ENCODE results near the gene TRIM62.

TRIM62 gene

GRCh38 chr1:33180911-33181890 is 642 bp downstream of the TRIM62 start:
- DNase-seq (ENCODE audit: low read depth, low spot score) = no peak

DNA sequence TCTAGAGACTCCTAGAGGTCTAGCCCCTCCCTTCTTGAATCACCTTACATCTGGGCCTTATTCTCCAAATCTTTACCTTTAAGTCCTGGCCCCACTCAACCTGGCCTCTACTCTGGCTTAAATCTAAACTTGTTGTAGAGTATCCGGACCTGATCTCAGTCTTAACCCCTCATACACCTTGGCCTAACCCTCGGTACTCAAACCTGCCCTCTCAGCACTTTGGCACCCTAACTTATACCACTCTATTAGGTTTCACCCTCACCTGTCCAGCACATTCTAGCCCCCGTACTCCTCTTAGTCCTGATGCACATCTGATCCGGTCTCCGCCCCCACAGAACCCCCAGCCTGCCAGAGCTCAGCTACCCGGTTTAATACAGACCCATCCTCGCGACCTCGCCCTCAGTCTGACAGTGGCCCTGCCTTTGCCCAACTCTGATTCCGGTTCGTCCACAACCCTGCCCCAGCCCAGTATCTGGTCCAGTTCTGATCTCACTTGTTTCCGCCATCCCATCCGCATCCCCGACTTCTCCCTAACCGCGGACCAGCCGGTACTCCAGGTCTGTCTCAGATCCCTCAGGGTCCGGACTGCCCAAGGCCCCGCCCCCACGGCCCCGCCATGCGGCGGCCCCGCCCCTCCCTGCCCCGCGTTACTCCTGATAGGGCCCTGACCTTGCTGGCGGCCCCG is 1.5 kb downstream of the TRIM62 start:
- no peak for DNase-seq (ENCODE audit: low read depth, low spot score)

DNA sequence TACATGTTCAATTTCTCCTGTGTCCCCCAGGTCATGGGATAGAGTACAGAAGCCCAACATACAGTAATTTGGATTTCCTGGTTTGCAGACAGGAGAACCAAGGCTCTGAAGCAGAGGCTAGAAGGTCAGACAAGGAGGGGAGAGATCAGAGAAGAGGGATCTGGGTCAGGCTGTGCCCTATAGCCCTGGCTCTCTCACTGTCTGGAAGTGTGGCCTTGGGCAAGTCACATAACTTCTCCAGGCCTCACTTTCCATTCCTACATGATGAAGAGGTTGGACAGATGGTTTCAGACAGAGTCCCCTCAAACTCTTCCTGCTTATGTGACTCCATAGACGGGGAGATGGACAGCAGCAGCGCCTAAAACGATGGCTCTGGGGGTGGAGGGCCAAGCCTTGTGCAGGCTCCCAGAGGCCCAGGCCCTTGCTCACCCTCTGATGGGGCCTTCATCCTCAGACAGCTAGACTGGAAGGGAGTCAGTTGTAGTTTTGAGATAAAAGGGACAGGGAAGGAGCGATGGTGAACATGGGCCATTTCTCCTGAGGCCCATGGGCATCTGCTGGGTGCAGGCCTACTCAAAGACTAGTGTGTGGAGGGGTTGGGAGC is 2.9 kb downstream of the TRIM62 start:
- DNase-seq (ENCODE audit: low read depth, low spot score) = no peak

DNA sequence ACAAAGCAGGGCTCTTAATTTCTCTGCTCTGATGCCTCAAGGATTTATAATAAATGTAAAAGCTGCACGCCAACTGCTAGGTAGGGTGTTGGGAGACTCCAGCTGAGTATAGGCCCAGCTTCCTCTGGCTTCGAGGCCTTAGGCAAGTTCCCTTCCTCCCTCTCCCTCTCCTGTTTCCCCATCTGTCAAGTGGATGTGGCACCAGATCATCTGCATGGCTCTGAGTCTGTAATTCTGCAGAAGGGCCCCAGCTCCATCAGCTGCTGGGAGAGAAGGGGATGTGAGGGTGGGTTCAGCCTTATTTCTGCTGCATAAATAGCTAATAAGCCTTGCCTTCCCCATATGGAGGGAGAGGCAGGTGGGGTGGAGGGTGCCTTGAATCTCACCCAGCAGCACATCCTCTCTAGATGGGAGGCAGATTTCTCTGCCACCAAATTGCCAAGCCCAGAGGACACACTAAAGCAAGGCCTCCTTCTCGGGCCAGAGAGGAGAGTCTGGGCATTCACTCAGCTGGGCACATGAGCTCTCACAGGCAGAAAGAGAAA is 3.8 kb downstream of the TRIM62 start:
- DNase-seq (ENCODE audit: low read depth, low spot score) = no peak

DNA sequence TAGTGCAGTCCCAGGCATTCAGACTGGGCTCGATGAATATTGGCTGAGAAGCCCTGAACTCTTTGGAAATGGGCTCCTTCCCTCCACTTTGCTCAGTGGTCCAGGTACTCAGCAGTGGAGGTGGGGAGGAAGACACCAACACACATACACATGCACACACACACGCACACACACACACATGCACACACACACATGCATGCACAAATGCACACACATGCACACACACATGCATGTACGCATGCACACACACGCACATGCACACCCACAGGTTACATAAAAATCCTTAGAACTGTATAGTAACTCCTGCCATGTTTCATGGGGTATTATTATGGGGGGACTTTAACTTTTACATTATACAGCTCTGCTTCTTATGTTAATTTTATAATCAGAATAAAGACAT is 5.0 kb downstream of the TRIM62 start:
- DNase-seq (ENCODE audit: low read depth, low spot score) = no peak

DNA sequence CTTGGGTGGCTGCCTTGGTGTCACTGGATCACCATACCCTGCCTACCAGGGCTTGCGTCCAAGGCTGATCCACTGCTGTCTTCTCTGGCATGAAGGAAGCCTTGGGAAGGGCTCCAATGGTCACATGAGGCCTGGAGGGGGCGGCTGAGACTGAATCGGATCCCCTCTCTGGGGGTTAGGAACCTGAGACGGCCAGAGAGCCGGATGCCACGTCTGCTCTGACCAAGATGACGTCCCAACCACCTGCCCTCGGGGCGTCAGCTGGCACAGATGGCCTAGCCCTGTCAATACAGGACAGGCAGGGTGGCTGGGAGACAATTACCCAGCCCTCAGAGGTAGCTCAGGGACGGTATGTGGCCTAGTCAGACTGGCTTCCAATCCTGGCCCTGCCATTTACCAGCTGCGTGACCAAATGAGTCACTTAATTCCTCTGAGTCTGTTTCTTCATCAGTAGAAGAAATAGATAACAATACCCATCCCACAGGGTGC is 5.4 kb downstream of the TRIM62 start:
- DNase-seq (ENCODE audit: low read depth, low spot score) = no peak

DNA sequence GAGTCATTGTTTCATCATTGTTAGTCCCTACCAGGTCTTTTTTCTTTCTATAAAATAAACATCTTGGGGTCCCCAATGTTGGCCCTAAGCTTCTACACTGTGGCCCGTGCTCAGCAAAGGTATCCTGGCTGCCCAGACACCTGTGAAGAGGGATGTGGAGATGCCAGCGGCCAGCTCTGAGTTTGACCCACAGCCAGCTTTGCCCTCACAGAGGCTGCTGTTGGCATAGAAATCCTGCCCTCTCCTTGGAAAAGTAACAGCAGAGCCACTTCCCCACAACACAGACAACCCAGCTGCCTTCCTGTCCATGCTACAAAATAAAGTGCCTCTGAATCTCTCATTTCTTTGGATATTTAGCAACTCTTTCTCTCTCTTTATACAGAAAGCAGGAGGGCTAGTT is 6.0 kb downstream of the TRIM62 start:
- no peak for DNase-seq (ENCODE audit: low read depth, low spot score)

- DNase-seq (ENCODE audit: low read depth, low spot score) = no peak
Observed at GRCh38 chr1:33173091-33173490, 8.8 kb downstream of the TRIM62 start.

DNA sequence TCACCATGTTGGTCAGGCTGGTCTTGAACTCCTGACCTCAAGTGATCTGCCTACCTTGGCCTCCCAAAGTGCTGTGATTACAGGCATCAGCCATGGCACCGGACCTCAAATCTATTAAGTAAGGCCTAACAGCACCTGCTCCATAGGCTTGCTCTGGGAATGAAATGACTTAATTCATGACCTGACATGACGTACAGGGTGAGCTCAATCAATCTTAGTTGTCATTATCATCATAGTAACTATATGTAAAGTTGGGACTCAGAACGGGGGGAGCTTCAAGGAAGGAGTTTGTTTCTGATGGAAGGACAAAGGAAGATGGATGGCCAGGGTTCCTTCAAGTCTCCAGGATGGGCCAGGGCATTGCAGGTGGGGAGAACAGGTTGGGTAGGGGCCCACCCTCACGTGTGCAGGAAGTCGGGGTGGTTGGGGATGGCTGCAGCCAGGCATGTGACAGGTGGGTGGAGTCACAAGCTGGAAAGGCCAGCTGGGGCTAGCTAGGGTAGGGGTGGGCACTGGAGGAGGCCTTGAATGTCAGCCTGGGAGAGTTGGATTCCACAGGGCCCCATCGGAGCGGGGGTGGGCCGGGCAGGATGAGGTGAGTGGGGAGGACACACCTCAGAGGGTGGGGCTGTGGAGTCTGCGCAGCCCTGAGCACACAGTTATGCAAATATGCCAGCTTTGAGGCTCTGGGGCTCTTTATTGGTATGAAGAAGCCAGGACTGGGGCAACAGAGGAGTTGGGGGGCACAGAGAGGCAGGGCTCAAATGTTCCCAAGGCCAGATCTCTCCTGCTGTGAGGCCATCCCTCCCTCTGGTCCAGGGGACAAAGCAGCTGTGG is 9.6 kb downstream of the TRIM62 start:
- no peak for DNase-seq (ENCODE audit: low read depth, low spot score)

DNA sequence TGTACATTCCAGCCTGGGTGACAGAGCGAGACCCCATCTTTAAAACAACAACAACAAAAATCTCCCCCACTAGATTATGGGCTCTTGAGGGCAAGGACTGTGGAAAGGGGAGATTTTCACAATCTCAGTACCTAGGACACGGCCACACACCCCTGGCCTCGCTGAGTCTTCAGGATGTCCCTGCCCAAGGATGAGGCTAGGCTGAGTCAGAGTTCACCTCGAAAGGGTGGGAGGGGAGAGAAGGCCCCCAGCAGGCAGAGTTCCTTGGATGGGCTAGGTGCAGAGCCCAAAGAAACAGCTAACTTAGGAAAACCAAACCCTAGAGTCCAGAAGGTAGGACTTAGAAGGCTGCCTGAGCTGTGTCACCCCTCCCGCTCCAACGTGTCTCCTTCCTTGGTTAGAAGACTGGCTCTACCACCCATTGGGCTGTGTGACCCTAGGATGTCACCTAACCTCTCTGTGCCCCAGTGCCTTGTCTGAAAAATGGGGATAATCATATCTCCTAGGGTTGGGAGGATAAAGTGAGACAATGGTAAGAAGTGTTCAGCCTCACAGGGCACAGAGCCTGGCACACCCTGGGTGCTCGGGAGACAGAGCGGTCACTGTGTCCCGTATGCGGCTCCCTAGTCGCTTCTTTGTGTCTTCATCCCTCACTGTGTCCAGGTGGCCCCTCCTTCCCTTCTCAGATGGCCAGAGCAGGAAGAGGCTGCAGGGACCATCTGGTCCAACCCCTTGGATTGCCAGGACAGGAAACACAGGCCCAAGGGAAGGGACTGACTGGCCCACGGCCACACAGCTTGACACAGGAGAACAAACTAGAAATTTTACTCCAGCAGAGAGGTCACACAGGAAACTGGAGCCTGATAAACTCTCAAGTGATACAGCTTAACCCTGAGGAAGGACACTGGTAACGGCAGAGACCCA is 11.2 kb downstream of the TRIM62 start:
- no peak for DNase-seq (ENCODE audit: low read depth, low spot score)

GRCh38 chr1:33169290-33170055 is 12.4 kb downstream of the TRIM62 start:
- no peak for DNase-seq (ENCODE audit: low read depth, low spot score)

DNA sequence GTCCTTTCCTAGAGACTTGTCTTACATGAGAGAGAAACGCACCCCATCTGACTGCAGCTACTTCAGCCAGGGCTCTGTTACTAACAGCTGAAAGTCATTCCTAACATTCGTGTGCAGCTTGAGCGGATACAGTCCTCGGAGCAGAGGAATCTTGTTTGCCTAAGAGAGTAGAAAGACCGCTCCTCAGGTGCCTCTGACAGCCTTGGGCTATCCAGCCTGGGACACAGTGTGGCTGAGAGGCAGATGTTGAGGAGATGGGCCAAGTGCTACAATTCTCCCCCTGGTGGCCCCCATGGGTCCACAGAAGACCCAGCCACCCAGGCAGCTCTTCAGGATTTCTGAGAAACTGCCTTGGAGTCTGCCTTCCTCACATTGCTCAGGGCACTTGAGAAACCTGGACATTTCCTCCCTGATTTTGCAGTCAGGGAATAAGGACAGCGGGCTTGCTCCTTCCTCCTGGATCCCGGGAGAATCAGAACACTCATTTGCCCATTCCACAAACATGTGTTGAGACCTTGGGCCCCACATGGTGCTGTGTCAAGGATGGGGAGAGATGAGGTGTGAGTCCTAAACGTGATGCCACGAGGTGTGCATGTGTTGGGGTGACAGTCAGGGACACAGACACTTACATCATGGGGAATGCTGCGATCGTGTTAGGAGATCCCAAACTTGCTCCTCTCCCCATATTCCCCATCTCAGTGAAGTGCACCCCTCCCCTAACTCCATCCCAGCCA is 13.1 kb downstream of the TRIM62 start:
- no peak for DNase-seq (ENCODE audit: low read depth, low spot score)

DNA sequence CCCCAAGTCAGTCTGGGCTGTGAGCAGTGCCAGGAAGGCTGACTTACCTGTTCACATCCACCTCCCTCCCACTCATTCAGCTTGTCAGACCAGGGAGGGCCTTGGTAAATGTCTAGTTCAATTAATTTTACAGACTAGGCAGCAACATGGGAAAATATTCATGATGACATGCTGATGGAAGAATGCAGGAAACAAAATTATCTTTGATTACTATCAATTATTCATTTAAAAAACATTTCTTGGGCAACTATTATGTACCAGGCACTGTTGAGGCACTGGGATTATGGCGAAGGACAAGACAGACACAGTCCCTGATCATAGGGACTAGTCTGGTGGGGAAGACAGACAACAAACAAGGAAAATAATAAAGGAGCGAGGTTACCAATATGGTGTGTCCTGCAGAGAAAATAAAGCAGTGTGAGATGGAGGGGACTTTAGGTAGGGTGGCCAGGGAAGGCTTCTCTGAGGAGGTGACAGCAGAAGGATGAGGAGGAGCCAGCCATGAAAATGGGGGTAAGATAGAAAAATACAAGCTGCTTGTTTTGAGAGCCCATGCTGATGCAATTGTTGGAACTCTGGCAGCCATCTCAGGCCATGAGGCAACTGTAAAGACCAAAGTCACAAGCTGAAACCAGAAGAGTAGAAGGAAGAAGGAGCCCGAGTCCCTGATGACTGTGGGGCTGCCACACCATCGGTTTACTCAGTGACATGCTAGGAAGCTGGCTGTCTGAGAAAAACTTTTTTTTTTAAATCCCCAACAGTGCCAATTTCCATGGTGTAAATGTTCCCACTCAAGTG is 14.0 kb downstream of the TRIM62 start:
- no peak for DNase-seq (ENCODE audit: low read depth, low spot score)

GRCh38 chr1:33165809-33166208 is 16.0 kb downstream of the TRIM62 start:
- no peak for DNase-seq (ENCODE audit: low read depth, low spot score)

DNA sequence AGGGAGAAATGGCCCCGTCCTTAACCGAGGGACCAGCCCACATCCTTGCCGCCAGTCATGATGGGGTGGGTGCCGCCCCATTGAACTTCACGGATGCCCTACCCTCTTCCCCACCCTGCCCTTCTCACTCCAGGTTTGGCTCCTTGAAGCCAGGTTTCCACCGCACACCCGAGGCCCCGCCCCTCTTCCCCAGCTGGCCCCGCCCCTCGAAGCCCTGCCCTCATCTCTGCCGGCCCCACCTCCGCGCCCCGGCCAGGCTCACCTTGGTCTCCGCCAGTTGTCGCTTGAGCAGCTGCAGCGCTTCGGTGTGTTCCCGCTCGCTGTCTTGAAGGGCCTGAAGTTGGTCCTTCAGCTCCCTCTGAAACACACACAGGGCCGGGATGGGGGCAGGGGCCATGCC is 16.6 kb downstream of the TRIM62 start:
- no peak for DNase-seq (ENCODE audit: low read depth, low spot score)

GRCh38 chr1:33163621-33164519 is 18.0 kb downstream of the TRIM62 start:
- DNase-seq (ENCODE audit: low read depth, low spot score) = no peak

GRCh38 chr1:33162141-33162540 is 19.7 kb downstream of the TRIM62 start:
- no peak for DNase-seq (ENCODE audit: low read depth, low spot score)

Measured in iPS DF 19.7 (cell line).